Measurements from ENCODE around the gene ANKRD13A. TPM values are rescaled to one million over a fixed set of nuclear protein-coding genes. Genes with fewer than 3 reads are reported as not detected.
A peak's percentile ranks its signal among the peaks of the same experiment; 100 is the strongest.

The ANKRD13A gene
- total and polyA plus RNA-seq, 2 donors from 2014 or later = 23.2 to 68.0 TPM

DNA sequence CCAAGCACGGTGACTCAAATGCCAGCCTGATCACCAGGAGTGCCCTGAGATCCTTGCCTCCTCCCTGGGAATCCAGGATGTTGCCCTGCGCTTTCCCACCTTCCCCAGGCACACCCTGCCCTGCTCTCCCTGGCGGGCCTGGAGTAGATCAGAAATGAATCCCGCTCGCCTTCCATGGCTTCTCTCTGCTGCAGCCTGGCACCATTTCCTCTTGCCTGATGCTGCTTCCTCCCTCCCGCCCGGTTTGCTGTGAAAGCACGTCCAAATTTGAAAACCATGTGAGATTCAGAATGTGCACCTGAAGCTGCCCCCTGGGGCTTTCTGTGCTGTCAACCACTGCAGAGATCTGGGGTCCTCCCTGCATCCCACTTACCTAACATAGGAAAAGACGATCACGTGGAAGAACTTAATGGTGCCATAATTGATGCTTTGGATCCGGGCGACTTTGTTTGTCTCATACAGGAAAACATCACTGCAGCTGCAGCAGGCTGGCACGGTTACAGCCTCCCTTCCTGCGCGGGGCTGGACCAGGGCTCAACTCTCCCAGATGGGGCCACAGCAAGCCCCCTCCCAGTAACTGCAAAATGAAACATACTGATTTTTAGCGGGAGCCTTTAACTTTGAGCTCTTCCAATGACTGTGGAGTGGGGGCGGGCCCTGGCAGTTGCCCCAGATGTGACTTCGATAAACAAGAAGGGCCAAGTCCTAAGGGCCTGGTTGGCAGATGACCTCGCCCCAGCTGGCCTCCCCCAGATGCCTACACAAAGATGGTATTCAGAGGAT is 74.0 kb downstream of the ANKRD13A start:
- no peaks in the 10 kb centered on the region for H3K27me3 ChIP-seq (ENCODE audit: control insufficient read depth, insufficient read depth, low read length)
- FAIRE-seq (no peak), DNase-seq (peak in 2 of 5 donors; percentile 11 to 77)
- H3K27ac ChIP-seq (ENCODE audit: low read depth in 2 of 2, low read length in 2 of 2) = no peak overlapping the region
- H3K9me3 ChIP-seq (ENCODE audit: control insufficient read depth in 2 of 3, insufficient read depth in 1 of 3, low read length in 3 of 3) = no peaks in the 10 kb centered on the region
- H3K9ac ChIP-seq (ENCODE audit: low read length in 3 of 3) = no peak overlapping the region
- H3K4me1 ChIP-seq (ENCODE audit: control insufficient read depth in 2 of 3, insufficient read depth in 2 of 3, low read depth in 1 of 3, low read length in 3 of 3) = no peaks in the 10 kb centered on the region
- TF ChIP-seq, protein P1, sequence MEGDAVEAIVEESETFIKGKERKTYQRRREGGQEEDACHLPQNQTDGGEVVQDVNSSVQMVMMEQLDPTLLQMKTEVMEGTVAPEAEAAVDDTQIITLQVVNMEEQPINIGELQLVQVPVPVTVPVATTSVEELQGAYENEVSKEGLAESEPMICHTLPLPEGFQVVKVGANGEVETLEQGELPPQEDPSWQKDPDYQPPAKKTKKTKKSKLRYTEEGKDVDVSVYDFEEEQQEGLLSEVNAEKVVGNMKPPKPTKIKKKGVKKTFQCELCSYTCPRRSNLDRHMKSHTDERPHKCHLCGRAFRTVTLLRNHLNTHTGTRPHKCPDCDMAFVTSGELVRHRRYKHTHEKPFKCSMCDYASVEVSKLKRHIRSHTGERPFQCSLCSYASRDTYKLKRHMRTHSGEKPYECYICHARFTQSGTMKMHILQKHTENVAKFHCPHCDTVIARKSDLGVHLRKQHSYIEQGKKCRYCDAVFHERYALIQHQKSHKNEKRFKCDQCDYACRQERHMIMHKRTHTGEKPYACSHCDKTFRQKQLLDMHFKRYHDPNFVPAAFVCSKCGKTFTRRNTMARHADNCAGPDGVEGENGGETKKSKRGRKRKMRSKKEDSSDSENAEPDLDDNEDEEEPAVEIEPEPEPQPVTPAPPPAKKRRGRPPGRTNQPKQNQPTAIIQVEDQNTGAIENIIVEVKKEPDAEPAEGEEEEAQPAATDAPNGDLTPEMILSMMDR (IDR thresholded peaks at IDR 0.05; ENCODE audit: borderline replicate concordance, extremely low read depth, insufficient read depth) = no peak
- no peaks in the 10 kb centered on the region for H3K36me3 ChIP-seq (ENCODE audit: control insufficient read depth in 2 of 3, insufficient read depth in 3 of 3, low read length in 3 of 3)
- peak overlapping the region in 2 of 3 donors; percentile 55 to 58 for H3K4me3 ChIP-seq (ENCODE audit: low read length in 3 of 3)
- intact Hi-C loops (cut with DNase I) = no loop called here

DNA sequence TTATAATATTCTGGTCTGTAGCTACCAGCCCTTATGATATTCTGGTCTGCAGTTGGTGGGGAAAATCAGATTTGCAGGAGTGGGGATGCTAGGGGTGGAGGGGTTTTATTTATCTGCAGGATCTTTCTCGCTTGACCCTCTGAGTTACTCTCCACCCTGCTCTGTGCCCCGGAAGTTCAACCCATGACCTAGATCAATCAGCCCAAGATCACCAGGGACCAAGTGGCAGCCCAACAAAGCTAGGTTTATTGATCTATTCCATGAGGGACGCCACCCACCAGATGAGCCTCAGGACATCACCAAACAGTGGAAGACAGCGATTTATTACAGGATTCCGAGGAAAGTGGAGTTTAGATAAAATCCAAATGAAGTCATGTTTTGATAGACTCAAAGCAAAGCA is 74.9 kb downstream of the ANKRD13A start:
- Histone ChIP-seq H3K9me3 (ENCODE audit: control insufficient read depth in 2 of 3, insufficient read depth in 1 of 3, low read length in 3 of 3) (no peaks in the 10 kb centered on the region), H3K27ac (ENCODE audit: low read depth in 2 of 2, low read length in 2 of 2) (no peak overlapping the region), H3K9ac (ENCODE audit: low read length in 3 of 3) (no peak overlapping the region), H3K4me3 (ENCODE audit: low read length in 3 of 3) (no peak overlapping the region), H3K4me1 (ENCODE audit: control insufficient read depth in 2 of 3, insufficient read depth in 2 of 3, low read depth in 1 of 3, low read length in 3 of 3) (no peaks in the 10 kb centered on the region), H3K36me3 (ENCODE audit: control insufficient read depth in 2 of 3, insufficient read depth in 3 of 3, low read length in 3 of 3) (no peaks in the 10 kb centered on the region), H3K27me3 (ENCODE audit: control insufficient read depth, insufficient read depth, low read length) (no peaks in the 10 kb centered on the region)
- TF ChIP-seq, protein P1 (IDR thresholded peaks at IDR 0.05; ENCODE audit: borderline replicate concordance, extremely low read depth, insufficient read depth) = no peak
- DNase-seq = no peak
- intact Hi-C loops (cut with DNase I) = no loop called here
- FAIRE-seq = no peak

DNA sequence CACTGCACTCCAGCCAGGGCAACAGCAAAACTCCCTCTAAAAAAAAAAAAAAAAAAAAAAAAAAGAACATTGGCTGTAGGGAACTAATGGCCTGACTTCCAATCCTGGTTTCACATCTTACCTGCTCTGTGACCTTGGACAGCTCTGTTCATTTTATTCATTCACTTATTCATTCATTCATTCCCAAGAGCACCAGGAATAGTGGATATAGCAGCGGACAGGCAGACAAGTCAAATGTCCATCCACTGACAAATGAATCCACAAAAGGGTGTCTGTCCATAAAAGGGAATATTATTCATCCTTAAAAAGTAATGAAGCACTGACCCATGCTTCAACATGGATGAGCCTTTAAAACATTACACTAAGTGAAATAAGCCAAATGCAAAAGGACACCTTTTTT is 76.7 kb downstream of the ANKRD13A start:
- Histone ChIP-seq H3K9ac (ENCODE audit: low read length in 3 of 3) (no peak overlapping the region), H3K4me3 (ENCODE audit: low read length in 3 of 3) (no peak overlapping the region), H3K36me3 (ENCODE audit: control insufficient read depth in 2 of 3, insufficient read depth in 3 of 3, low read length in 3 of 3) (no peaks in the 10 kb centered on the region), H3K27ac (ENCODE audit: low read depth in 2 of 2, low read length in 2 of 2) (no peak overlapping the region), H3K9me3 (ENCODE audit: control insufficient read depth in 2 of 3, insufficient read depth in 1 of 3, low read length in 3 of 3) (no peaks in the 10 kb centered on the region), H3K4me1 (ENCODE audit: control insufficient read depth in 2 of 3, insufficient read depth in 2 of 3, low read depth in 1 of 3, low read length in 3 of 3) (no peaks in the 10 kb centered on the region), H3K27me3 (ENCODE audit: control insufficient read depth, insufficient read depth, low read length) (no peaks in the 10 kb centered on the region)
- DNase-seq = no peak
- TF ChIP-seq, protein P1 (IDR thresholded peaks at IDR 0.05; ENCODE audit: borderline replicate concordance, extremely low read depth, insufficient read depth) = no peak
- intact Hi-C loops (cut with DNase I) = no loop called here
- no peak for FAIRE-seq
